Measurements from ENCODE around the gene ADAM33.

ADAM33 gene

DNA sequence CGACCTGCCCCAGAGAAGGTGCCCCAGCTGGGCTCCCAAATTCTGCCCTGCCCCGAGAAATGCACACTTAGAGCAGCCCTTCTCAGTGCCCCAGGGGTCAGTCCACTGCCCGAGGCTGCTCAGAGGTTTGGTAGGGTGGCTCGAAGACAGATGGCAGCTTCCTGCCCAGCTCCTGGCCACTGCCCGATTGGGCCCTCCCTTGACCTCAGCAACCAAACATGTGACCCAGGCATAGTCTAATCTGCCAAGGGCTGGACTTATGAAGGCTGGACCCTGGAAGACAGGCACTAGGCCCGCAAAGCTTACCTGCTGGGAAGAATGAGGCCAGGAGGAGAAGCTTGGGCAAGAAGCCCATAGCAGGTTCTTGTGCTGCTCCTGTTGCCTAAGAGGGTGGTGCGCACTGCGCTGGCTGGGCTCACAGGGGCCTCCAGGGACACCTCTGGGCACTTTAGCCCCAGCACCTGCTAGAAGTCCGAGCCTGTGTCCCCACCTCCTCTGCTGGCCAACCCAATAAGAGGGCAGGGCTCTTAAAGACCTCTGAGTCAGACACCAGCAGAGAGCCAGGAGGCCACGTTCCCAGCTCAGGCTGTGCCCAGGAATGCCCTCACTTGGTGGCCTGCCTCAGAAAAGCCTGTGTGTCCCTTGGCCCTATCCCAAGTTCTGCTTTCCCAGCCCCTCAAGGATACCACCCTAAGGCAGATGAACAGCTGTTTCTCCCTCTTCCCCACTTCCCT, 25.1 kb upstream of the ADAM33 start:
- no peak for DNase-seq

DNA sequence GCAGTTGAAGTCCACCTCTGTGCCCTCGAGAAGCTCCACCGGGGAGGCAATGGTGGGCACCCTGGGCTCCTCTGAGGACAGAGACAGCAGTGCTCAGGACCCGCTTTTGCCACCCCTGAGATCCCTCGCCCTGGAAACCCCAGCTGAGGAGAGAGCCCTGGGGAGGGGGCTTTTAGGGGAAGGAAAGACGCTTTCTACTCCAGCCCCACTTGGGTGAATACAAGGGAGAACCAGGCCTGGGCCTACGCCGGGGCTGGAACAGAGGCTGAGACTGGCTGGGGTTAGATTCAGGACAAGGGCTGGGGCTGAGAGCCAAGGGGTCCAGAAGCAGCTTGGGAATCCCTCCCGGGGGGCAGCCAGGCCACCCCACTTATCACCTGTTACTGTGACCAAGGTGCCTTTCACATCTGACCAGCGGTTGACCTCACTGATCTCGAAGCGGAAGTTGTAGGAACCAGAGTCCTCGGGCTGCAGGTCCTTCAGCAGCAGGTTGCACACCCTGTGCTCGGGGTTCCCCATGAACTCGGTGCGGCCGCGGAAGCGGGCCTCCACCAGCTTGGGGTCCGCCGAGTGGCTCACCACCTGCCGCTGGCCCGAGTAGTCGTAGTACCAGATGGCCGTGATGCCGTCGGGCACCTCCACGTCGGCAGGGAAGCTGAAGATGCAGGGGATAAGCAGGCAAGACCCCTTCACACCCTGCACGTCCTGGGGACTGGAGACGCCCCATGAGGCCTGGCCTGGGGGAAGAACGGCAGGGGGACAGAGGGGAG, 24.3 kb upstream of the ADAM33 start:
- no peak for DNase-seq

DNA sequence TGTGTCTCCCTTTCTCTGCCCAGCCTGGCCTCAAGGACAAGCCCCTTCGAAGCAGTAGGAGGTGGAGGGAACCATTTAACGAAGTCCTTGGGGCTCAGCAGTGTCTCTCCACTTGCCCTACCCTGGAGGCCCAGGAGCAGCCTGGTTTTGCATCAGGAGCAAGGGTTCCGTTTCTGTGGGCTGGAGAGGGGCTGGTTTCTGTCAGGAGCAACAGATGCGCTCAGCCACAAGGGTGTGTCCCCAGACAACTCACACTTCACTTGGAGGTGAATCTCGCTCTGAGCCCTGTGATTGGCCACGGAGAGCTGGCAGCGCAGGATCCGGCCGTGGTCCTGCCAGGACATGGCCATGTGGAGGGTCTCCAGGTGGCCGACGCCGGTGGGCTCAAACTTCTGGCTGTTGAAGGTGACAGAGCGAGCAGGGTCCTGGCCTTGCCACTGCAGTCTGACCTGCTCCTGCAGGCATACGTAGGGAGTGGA, 23.7 kb upstream of the ADAM33 start:
- no peak for DNase-seq

DNA sequence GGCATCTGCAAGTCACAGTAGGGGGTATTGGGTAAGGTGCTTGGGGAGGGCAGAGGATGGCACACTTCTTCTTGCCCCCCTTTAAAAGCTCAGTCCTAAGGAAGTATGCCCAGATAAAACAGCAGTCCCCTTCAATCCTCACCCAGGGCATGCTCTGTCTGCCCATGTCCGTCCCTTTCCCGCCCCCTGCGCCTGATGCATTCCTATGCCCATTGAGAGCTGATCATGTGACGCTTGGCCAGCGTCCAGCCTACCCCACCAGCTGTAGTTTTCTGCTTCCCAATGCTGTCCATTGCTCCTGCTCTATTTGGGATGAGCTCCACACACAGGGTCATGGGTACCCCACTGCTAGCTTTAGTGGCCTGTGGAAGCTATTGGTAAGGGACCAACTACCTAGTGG, 22.3 kb upstream of the ADAM33 start:
- no peak for DNase-seq

DNA sequence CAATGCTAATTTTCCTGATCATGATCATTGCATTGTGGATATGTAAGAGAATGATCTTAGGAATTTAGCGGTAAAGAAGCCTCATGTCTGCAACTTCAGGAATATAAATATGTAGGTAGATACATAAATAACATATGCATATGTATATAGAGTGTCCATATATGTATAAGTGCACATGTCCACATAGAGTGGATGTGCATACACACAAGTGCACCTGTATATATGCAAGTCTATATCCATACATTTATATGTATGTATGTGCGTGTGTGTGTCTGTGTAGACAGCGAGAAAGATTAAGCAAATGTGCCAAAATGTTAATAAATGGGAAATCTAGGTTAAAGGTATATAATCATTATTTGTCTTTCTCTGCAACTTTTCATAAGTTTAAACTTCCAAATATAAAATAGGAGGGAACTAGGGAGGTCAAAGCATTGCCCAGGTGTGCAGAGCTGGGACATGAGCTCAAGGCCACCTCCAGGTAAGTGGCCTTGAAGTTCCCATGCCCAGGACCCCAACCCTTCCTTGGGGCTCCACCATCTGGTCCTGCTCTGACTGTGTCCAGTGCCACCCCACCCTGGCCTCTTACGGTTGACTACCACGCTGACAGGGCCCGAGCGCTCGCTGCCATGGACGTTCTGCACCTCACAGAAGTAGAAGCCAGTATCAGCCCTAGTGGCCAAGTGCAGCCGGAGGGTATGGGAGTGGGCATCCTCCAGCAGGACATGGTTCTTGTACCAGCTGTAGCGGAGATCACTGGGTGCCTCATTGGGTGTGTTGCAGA, 21.0 kb upstream of the ADAM33 start:
- no peak for DNase-seq

DNA sequence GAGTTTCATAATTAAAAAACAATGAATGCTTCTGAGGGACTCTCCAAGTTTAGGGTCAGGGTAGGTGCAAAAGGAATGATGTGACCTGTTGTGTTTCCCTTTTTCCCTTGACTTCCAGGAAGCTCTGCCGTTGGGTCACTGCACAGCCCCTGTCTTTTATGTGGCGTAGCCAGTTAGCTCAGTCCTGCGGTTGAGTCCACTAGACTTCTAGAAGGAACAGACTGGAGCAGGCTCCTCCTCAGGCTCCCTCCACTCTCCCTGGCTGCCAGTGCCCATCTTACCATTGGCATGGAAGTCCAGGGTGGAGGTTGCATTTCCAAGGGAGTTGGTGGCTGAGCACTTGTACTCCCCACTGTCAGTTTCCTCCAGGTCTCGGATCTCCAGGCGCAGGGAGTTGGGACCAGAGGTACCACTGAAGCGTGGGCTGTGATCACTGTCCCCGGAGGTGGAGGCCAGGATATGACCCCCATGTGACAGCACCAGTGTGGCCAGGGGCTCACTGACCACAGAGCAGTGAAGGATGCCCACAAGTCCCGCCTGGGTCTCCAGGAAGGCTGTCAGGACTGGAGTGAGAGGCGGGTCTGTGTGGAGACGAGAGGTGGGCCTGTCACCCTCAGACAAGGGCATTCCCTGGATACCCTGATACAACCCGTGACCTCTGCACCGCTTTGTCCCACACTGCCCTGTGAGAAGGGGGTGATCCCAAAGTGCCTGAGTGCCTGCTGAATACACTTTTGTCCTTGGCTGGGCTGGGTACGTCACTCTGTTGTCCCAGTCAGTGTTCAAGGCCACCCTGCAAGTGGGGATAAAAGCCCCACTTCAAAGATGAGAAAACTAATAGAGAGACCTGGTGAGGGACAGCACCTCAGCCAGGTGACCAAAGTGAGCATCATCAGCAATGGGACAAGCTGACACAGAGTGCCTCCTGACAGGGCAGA, 19.5 kb upstream of the ADAM33 start:
- DNase-seq: no peak

DNA sequence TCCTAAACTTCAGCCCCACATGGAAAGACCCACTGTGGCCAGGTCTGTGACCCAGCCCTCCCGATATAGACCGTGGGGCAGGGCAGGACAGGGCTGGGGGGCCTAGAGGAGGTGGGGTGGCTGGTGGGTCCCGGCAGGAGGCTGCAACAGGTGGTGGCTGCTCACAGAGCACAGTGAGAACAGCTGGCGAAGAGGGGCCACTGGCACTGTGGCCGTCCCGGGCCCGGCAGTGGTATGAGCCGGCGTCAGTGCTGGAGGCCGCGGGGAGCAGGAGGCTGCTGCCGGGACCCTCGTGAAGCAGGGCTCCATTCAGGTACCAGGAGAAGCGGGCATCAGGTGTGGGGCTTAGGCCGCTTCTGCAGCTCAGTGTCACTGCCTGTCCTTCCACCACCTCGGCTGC, 17.2 kb upstream of the ADAM33 start:
- no peak for DNase-seq

DNA sequence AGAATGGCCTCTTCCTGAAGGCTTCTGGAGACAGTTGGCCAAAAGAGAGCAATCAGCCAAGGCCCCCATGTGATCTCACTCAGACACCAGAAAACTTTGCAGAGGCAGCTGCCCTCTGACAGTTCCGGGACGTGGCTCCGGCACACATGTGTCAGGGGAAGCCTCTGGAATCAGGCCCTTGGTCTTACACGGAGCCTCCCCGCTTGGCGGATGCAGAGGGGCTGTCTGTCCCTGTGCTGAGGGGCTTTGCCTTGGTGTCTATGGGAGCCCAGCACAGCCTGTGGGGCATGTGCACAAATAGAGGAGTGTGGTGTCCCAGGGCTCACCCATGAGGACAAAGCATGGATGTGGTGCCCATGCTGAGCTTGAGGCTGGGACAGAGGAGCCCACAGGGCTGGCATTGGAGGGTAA, 16.8 kb upstream of the ADAM33 start:
- no peak for DNase-seq

DNA sequence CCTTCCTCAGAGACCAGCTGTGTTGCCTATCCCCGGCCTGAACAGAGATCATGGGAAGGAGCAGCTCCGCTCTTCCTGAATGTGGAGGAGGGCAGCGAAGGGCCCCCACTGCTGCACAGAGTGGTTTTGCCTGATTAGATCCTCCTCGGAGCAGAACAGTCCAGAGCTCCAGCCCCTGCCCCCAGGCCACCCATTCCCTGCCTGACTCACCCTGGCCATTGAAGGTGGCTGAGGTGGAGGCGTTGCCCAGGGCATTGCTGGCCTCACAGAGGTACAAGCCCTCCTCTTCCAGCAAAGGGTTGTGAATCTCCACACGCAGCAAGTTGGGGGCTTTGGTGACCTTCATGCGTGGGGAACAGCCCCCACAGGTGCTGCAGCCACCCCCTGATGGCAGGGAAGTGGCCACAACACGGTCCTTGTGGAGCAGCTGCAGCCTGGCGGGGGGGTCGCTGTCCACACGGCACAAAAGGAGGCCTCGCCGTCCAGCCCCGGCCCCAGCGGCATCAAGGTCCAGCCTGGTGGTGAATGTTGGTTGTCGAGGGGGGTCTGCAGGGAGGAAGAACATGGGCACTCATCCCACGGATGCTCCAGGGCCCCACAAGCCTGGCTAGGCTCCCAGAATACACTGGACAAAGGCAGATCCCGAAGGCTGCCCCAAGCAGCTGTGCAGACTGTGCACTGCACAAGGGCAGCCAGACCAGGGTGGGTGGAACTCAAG, 15.9 kb upstream of the ADAM33 start:
- DNase-seq: no peak

DNA sequence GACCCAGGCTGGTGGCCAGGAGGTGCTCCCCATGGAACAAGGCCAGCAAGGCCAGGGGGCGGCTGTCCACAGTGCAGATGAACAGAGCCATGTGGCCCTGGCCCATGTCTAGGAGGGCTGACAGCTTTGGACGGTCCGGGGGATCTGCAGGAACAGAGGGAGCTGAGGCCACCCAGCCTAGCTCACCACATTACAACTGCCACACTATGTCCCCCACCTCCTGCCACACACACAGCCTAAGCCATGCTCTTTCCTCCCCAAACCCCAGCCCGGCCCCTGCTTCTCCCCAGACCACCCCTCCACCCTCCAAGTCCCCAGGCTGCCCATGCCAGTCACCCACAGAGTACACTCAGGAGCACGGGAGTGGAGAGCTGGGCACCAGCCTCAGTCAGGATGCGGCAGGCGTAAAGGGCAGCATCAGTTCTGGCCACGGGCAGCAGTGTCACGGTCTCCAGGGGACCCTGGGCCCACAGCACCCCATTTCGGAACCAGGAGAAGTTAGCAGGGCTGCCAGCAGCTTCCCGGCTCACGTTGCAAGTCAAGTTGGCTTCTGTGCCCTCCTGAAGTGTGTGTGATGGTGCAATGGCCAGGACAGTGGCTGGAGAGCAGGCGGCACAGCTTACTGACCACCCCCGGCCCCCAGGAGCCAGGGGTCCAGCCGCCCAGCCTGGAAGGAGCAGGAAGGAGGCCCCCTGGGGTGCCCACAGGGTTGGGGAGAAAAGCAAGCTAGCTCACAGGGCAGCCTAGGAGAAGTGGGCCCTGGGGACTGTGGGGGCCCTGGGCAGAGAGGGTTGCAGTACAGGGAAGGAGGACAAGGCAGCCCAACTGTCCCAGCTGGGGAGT, 15.2 kb upstream of the ADAM33 start:
- DNase-seq: no peak

DNA sequence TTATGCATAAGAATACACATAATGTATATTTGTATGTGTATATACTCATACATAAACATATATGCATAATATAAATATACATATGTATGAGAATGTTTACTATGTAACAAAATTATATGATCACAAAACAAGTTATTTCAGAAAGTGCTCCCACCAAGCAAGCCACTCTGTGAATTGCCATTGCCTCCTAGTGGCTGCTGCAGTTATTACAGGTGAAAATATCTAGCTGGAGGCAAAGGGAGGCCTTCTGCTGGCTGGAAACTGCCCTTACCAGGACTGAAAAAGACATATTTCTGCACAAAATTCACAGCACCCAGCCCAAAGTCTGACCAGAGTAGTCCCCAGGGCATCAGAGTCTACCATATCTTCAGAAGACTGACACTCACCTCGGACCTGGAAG, 14.4 kb upstream of the ADAM33 start:
- DNase-seq: no peak

DNA sequence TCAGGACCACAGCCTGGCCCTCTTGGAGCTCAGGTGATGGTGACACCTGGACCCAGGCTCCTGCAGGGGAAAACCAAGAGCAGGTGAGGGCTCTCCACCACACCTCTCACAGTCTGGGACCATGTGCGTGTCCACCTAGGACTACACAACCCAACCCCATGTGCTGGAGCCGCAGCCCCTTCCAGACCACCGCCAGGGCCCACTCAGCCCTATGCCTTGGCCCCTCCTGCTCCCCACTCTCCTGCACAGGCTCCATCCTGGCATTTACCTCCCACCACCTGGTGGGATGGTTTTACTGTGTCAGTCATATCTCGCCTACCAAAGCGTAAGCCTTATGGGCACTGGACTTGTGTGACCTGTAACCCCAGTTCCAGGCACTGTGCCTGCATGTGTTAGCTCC, 13.1 kb upstream of the ADAM33 start:
- DNase-seq: no peak

DNA sequence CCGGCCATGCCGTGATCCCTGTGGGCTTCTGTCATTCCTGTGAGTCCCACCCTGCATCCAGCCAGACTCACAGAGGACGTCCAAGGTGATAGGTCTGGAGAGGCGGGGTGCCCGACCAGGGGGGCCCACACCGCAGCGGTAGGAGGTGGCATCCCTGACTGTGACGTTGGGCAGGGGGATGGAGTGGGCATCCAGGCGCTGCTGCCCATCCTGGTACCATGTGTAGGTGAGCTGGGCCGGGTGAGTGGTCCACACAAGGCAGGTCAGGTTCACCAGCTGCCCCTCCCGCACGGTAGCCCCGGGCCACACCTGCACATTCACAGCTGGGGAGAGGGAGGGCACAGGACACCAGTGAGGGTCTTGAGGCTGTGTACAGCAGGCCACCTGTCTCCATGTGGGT, 11.6 kb upstream of the ADAM33 start:
- DNase-seq: no peak

DNA sequence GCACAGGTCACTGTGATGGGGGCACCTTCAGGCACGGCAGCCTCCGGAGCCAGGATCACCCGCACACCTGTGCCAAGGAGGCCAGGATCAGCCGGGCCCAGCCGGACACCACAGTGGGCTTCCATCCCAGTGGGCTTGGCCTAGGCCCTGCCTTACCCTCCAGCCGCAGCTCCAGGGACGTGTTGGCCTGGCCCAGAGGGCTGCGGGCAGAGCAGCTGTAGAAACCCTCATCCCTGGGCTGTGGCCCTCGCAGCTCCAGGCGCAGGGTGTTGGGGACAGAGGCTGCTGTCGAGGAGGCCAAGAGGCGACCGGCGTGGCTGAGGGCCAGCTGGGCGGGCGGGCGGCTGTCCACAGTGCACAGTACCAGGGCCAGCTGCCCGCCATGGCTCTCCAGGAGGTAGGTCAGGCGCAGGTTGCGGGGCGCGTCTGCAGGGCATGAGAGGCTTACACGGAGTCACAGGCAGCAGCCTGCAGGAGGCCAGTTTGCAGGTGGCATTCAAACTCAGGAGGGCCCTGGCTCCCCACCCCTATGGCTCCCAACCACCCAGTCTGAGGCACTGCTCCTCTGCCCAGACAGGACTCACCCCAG, 11.0 kb upstream of the ADAM33 start:
- no peak for DNase-seq

DNA sequence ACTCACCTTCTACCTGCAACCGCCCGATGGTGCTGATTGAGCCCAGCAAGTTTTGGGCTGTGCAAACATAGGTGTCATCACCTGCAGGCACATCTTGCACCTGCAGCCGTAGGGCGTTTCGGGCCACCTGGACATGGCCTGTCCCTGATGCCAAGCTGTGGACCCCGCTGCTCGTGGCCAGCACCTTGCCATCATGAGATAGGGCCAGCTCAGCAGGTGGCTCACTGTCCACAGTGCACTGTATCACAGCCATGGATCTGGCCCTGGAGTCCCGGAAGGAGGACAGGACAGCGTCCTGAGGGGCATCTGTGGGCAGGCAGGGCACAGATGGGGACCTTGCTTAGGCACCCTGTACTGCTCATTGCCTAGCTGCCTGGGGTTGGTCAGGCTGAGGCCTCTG, 10.1 kb upstream of the ADAM33 start:
- no peak for DNase-seq

DNA sequence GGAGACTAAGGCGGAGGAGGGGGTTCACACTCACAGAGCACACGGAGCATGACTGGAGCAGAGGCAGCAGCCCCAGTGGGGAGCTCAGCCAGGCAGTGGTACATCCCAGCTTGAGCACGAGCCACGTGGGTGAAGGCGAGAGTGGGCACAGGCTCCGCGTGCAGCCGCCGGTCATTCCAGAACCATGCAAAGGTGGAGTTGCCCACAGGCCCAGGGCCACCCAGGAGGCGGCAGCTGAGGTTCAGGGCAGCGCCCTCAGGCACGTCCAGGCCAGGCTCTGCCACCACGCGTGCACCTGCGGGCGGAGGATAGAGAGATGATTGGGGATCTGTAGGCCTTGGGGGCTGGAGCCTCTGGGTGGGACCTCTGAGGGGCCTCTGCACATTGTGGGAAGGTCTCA, 9.5 kb upstream of the ADAM33 start:
- no peak for DNase-seq

DNA sequence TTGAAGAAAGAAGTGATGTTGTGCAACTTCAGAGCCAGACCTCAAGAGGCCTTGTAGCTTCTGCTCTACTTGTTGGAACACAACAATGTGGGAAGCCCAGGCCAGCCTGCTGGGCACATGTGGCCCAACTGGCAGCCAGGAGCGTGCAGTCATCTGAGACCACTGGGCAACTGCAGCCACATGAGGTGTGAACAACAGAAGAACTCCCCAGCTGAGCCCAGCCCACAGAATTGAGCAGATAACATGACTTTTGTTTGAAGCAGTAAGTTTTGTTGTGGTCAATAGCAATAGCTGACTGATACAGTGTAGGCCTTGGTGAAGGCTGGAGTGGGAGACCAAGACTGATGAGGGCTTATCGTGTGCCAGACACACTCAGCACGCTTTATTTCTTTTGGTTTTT, 8.6 kb upstream of the ADAM33 start:
- no peak for DNase-seq

DNA sequence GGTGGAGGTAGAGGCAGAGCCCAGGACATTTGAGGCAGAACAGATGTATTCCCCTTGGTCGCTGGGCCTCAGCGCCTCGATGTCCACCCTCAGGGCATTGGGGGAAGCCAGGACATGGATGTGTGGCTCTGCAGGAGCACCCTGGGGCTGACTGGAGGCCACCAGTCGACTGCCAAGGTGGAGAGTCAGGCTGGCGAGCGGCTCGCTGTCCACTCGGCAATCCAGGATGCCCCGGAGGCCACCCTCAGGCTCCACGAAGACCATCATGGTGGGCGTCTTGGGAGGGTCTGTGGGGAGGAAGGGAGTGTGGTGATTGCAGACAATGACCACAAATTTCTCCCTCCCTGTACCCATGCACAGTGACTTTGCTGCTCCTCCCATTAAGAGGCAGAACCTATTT, 8.2 kb upstream of the ADAM33 start:
- no peak for DNase-seq

DNA sequence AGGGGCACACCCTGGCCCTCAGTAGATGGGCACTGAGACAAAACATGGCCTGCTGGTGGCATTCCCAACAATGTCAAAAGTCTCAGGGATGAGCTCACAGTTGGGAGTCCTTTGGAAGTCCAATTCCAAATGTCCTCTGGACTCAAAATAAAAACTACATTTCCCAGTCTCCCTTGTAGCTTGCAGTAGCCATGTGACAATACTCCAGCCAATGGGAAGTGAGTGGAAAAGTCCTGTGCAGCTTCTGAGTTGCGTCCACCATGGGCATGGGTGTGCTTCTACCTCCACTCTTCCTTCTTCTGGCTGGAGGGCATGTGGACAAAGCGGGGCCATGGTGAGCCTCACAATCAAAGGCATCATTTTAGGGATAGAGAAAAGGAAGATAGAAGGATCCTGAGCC, 5.8 kb upstream of the ADAM33 start:
- no peak for DNase-seq

DNA sequence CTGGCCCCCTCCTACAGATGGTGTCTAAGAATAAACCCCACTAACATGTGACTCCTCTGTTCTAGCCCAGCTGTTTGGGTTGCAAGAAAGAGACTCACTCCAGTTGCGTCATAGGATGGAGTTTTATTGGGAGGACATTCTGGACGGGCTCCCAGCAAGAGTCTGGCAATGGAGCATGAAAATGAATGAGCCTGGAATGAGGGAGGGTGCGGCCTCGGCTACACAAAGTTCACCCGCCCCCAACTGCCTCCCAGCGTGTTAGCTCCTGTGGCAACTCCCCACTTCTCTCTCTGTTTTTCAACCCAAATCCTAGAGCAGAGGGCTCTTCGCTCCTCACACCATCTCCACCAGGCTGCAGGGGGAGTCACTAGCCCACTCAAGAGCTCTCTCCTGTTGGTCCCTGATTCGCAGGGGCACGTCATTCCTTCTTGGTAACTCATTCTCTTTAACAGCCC, 5.1 kb upstream of the ADAM33 start:
- DNase-seq: no peak

Measured in stimulated activated naive CD4-positive, alpha-beta T cell treated with Interleukin-2 at 50 U/mL for 16 hours (primary cell).